OCI-LY1 (cell line): ENCODE measurements around the gene PBX1.

Source experiments
- H2AFZ ChIP-seq: fragments of 200-600 bp; sonication (generic), shearing (Covaris generic); 2 replicates; pipeline ENCODE4 v1.6.0; 2014; ENCODE audit warnings: antibody characterized with exemption, mild to moderate bottlenecking, low read length
- H3F3A ChIP-seq: fragments of 200-600 bp; sonication (generic), shearing (Covaris generic); 2 replicates; pipeline ENCODE4 v1.6.0; 2014; ENCODE audit warnings: mild to moderate bottlenecking, antibody characterized with exemption, low read length, moderate library complexity; ENCODE audit not compliant: insufficient read depth
- H3K27ac ChIP-seq: fragments of 200-600 bp; sonication (generic); 2 replicates; pipeline ENCODE4 v1.5.1; 2014; ENCODE audit warnings: low read length, mixed run types, mild to moderate bottlenecking, low read depth; ENCODE audit not compliant: poor library complexity, severe bottlenecking
- H3K27me3 ChIP-seq: fragments of 200-600 bp; sonication (generic); 2 replicates; pipeline ENCODE4 v1.6.0; 2014; ENCODE audit warnings: antibody characterized with exemption, mild to moderate bottlenecking, low read length, moderate library complexity; ENCODE audit not compliant: insufficient read depth
- H3K36me3 ChIP-seq: fragments of 200-600 bp; sonication (generic); 2 replicates; pipeline ENCODE4 v1.6.1; 2014; ENCODE audit warnings: mild to moderate bottlenecking, antibody characterized with exemption, low read length, moderate library complexity, mixed read lengths; ENCODE audit not compliant: insufficient read depth
- H3K4me1 ChIP-seq: fragments of 200-600 bp; sonication (generic); 2 replicates; pipeline ENCODE4 v1.5.1; 2014; ENCODE audit warnings: mild to moderate bottlenecking, low read length, moderate library complexity; ENCODE audit not compliant: insufficient read depth, severe bottlenecking
- H3K4me2 ChIP-seq: fragments of 200-600 bp; sonication (generic), shearing (Covaris generic); 2 replicates; pipeline ENCODE4 v1.6.1; 2014; ENCODE audit warnings: low read length
- H3K4me3 ChIP-seq: fragments of 200-600 bp; sonication (generic); 2 replicates; pipeline ENCODE4 v1.5.1; 2014; ENCODE audit warnings: low read length, low read depth, mild to moderate bottlenecking, mixed read lengths; ENCODE audit not compliant: poor library complexity, severe bottlenecking
- H3K79me2 ChIP-seq: fragments of 200-600 bp; shearing (Covaris generic); 2 replicates; pipeline ENCODE4 v1.6.1; 2016; ENCODE audit warnings: mixed run types, low read length, mixed read lengths; ENCODE audit not compliant: insufficient read depth
- H3K9ac ChIP-seq: fragments of 200-600 bp; sonication (generic), shearing (Covaris generic); 2 replicates; pipeline ENCODE4 v1.6.1; 2014; ENCODE audit warnings: mild to moderate bottlenecking, low read length, mixed read lengths
- H3K9me2 ChIP-seq: fragments of 200-600 bp; sonication (generic), shearing (Covaris generic); 2 replicates; pipeline ENCODE4 v1.6.1; 2014; ENCODE audit warnings: low read depth, mild to moderate bottlenecking, low read length, mixed read lengths
- H3K9me3 ChIP-seq: fragments of 200-600 bp; shearing (Covaris generic); 2 replicates; pipeline ENCODE4 v1.6.1; 2014; ENCODE audit warnings: low read length, mixed read lengths
- H4K20me1 ChIP-seq: fragments of 200-600 bp; sonication (generic), shearing (Covaris generic); 2 replicates; pipeline ENCODE4 v1.6.0; 2016; ENCODE audit warnings: mild to moderate bottlenecking, low read length; ENCODE audit not compliant: insufficient read depth
- EZH2 ChIP-seq: fragments of 200-600 bp; sonication (generic), shearing (Covaris generic); IDR thresholded peaks from 2 replicates; pipeline ENCODE4 v1.8.0; 2017; ENCODE audit warnings: borderline replicate concordance, mixed run types, mild to moderate bottlenecking, antibody characterized with exemption, low read length, moderate library complexity, mixed read lengths
- TF ChIP-seq, protein P1 (sequence below): fragments of 200-600 bp; sonication (generic), shearing (Covaris generic); IDR thresholded peaks from 2 replicates; pipeline ENCODE4 v1.5.1; 2017; ENCODE audit warnings: mild to moderate bottlenecking, antibody characterized with exemption, low read length, moderate library complexity, mixed read lengths

The PBX1 gene

DNA sequence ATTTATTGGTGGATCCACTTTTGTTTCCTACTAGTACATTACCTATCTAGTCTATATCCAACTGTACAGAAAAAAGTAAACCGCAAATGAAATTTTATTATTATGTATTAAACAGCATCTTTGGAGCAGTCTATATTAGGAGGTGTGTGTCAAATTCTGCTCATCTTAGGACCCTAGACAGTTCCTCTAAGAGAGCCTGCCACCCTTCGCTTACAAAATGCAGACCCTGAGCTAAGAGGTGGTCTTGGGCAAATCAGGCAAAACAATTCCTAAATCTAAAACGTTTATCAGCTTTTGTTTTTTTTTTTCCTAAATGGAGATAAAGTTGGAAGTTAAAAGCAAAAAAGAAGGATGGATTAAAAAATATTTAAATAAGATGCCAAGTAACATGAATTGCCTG is 85.3 kb downstream of the PBX1 start:
- H3K79me2 ChIP-seq, result no peaks in the 10 kb centered on the region
- TF ChIP-seq, protein P1, sequence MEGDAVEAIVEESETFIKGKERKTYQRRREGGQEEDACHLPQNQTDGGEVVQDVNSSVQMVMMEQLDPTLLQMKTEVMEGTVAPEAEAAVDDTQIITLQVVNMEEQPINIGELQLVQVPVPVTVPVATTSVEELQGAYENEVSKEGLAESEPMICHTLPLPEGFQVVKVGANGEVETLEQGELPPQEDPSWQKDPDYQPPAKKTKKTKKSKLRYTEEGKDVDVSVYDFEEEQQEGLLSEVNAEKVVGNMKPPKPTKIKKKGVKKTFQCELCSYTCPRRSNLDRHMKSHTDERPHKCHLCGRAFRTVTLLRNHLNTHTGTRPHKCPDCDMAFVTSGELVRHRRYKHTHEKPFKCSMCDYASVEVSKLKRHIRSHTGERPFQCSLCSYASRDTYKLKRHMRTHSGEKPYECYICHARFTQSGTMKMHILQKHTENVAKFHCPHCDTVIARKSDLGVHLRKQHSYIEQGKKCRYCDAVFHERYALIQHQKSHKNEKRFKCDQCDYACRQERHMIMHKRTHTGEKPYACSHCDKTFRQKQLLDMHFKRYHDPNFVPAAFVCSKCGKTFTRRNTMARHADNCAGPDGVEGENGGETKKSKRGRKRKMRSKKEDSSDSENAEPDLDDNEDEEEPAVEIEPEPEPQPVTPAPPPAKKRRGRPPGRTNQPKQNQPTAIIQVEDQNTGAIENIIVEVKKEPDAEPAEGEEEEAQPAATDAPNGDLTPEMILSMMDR, result no peak
- no peak for TF ChIP-seq EZH2

GRCh38 chr1:164644774-164645644 is 86.0 kb downstream of the PBX1 start:
- Histone ChIP-seq H3K9me3 (no peaks in the 10 kb centered on the region), H4K20me1 (no peaks in the 10 kb centered on the region), H3K27ac (no peak overlapping the region), H3F3A (no peaks in the 10 kb centered on the region), H3K9me2 (no peaks in the 10 kb centered on the region), H3K27me3 (no peaks in the 10 kb centered on the region), H2AFZ (no peak overlapping the region), H3K4me3 (no peak overlapping the region), H3K79me2 (no peaks in the 10 kb centered on the region), H3K9ac (no peak overlapping the region), H3K36me3 (no peaks in the 10 kb centered on the region), H3K4me1 (no peaks in the 10 kb centered on the region), H3K4me2 (no peak overlapping the region)
- no peak for TF ChIP-seq EZH2
- TF ChIP-seq, protein P1, result no peak

More for the DNA sequence above, 85.3 kb downstream of the PBX1 start:
- Histone ChIP-seq H3K4me1 (no peaks in the 10 kb centered on the region), H4K20me1 (no peaks in the 10 kb centered on the region), H3K9ac (no peak overlapping the region), H3K27ac (no peak overlapping the region), H3K27me3 (no peaks in the 10 kb centered on the region), H3K36me3 (no peaks in the 10 kb centered on the region), H3K4me2 (no peak overlapping the region), H3K4me3 (no peak overlapping the region), H3K9me2 (no peaks in the 10 kb centered on the region), H3K9me3 (no peaks in the 10 kb centered on the region), H2AFZ (no peak overlapping the region), H3F3A (no peaks in the 10 kb centered on the region)

GRCh38 chr1:164645921-164646320 is 86.9 kb downstream of the PBX1 start:
- TF ChIP-seq, protein P1, result no peak
- no peak for TF ChIP-seq EZH2
- Histone ChIP-seq H2AFZ (no peak overlapping the region), H3K27ac (no peak overlapping the region), H3K4me2 (no peak overlapping the region), H3K4me3 (no peak overlapping the region), H3K9ac (no peak overlapping the region), H3K27me3 (no peaks in the 10 kb centered on the region), H3K79me2 (no peaks in the 10 kb centered on the region), H3K36me3 (no peaks in the 10 kb centered on the region), H3F3A (no peaks in the 10 kb centered on the region), H3K4me1 (no peaks in the 10 kb centered on the region), H3K9me3 (no peaks in the 10 kb centered on the region), H3K9me2 (no peaks in the 10 kb centered on the region), H4K20me1 (no peaks in the 10 kb centered on the region)
